Pancreas (tissue), 10 donors: ENCODE measurements around the gene SCAF8. TPM values are rescaled to one million over a fixed set of nuclear protein-coding genes. Genes with fewer than 3 reads are reported as not detected.
A peak's percentile ranks its signal among the peaks of the same experiment; 100 is the strongest.
"Not testable (repeated sequence)": the region's sequence is repeated elsewhere in the genome, so short reads cannot be mapped to it uniquely, and the experiment has no call there.

Source experiments
- ATAC-seq, 4 donors: fragments of 200-7000 bp; cut with Tn5 transposase; one replicate each; pipeline versions ENCODE4 v1.8.0 to v1.9.1; 2020; ENCODE audit warnings: mild to moderate bottlenecking in 4 of 4, moderate library complexity in 4 of 4
- DNase-seq, 6 donors: peaks; one replicate each; pipeline ENCODE4 v3.0.0-alpha.2; 2020
- FAIRE-seq: peaks from 2 replicates; lab custom pipeline; 2012; peaks lifted over from hg19 to GRCh38; lab: Jason Lieb, UNC
- H3K27ac ChIP-seq, 4 donors: fragments of 200-600 bp; sonication (generic); 1 replicate in 3 of 4; 2 replicates in 1 of 4; pipeline versions ENCODE4 v1.5.0 to v1.8.0; 2020
- H3K27me3 ChIP-seq, 4 donors: fragments of 200-600 bp; one replicate each; pipeline ENCODE4 v1.8.0; 2021
- H3K36me3 ChIP-seq, 3 donors: fragments of 200-600 bp; sonication (generic) in 1 of 3; one replicate each; pipeline versions ENCODE4 v1.5.0 to v1.8.0; 2020 to 2021
- H3K4me1 ChIP-seq, 3 donors: fragments of 200-600 bp; one replicate each; pipeline ENCODE4 v1.8.0; 2021
- H3K4me3 ChIP-seq, 4 donors: fragments of 200-600 bp; sonication (generic) in 2 of 4; one replicate each; pipeline versions ENCODE4 v1.5.0 to v1.8.0; 2020 to 2021
- H3K9me3 ChIP-seq, 4 donors: fragments of 200-600 bp; one replicate each; pipeline ENCODE4 v1.8.0; 2021
- WGBS, 2 donors: extraction: QIAGEN DNeasy Blood & Tissue Kit; methylation state at CpG; one replicate each; pipeline ENCODE4 v1.1.7; 2013; 5-methylcytosine and 5-hydroxymethylcytosine counted together
- intact Hi-C, 3 donors: fragments of 100-400 bp; cut with DNase I; formaldehyde crosslinking; loops; one replicate each; pipeline versions ENCODE4 v1.11.1 to v1.14.2; 2022
- polyA plus RNA-seq, 2 donors: library from polyadenylated mRNA; stranded (reverse); fragments of 200-250 nt; gene quantifications; one replicate each; pipeline ENCODE4 v1.2.3, GENCODE V29; 2013
- total RNA-seq, 6 donors: library from RNA; stranded (reverse); fragmentation: NEBNext Ultra II Directional in 4 of 6; extraction: Animal tissue kit (Norgen Biotek cat#: 25700) in 4 of 6; gene quantifications; one replicate each; pipeline versions ENCODE4 v1.2.1 to v1.2.4, GENCODE V29; 2021 to 2023
- TF ChIP-seq, protein P1 (sequence below), 4 donors: fragments of 200-600 bp; sonication (generic) in 3 of 4; IDR thresholded peaks; one replicate each; pipeline versions ENCODE4 v1.5.0 to v1.8.0; 2021; ENCODE audit warnings: antibody characterized with exemption in 4 of 4
- donor health status: healthy with polysubstance abuse.
- donor health status: DM: no; HTN: no; CAD: no; lungs with moderate emphysema.
- donor health status: DM: no; HTN: no; CAD: no.
- donor health status: control.
- donor health status: control.
- donor health status: Bipolar disorder and iron deficiency.
- donor health status: DM: yes; HTN: yes; CAD: no.
- donor health status: DM: no; HTN: no; CAD: no.
- donor health status: DM: no; HTN: no; CAD: no.
- donor health status: DM: yes; HTN: yes; CAD: no.

The SCAF8 gene
- total and polyA plus RNA-seq, 8 donors: 8.3 to 25.4 (median 16.2) TPM

DNA sequence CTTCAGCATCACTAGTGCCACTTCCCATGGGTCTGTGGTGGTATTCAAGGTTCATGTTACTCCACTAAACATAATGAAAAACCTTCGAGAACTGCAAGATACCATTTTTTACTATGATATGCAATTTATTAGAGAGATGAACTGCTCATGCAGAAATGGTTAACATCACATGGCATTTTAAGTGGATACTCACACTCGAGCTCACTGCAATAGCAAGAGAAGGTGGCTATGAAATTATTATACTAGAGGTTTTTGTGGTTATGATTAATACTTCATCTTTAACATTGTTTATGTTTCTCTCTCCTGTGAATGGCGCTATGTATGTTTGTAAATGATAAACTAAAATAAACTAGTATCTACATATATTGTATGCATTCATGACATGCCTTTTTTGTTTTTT lies 35.1 kb downstream of the SCAF8 start:
- intact Hi-C loops: no loop called here
- Histone ChIP-seq H3K27ac (no peak overlapping the region), H3K36me3 (no peaks in the 10 kb centered on the region), H3K4me1 (peaks cover 14 to 28% (median 22%) of the 10 kb centered on the region in 3 donors), H3K9me3 (no peaks in the 10 kb centered on the region), H3K4me3 (no peak overlapping the region), H3K27me3 (no peaks in the 10 kb centered on the region)
- FAIRE-seq (no peak), ATAC-seq (no peak), DNase-seq (no peak)
- WGBS, 2 donors: 76 to 82% methylated on average over 3 of the region's 3 CpGs
- TF ChIP-seq, protein P1, sequence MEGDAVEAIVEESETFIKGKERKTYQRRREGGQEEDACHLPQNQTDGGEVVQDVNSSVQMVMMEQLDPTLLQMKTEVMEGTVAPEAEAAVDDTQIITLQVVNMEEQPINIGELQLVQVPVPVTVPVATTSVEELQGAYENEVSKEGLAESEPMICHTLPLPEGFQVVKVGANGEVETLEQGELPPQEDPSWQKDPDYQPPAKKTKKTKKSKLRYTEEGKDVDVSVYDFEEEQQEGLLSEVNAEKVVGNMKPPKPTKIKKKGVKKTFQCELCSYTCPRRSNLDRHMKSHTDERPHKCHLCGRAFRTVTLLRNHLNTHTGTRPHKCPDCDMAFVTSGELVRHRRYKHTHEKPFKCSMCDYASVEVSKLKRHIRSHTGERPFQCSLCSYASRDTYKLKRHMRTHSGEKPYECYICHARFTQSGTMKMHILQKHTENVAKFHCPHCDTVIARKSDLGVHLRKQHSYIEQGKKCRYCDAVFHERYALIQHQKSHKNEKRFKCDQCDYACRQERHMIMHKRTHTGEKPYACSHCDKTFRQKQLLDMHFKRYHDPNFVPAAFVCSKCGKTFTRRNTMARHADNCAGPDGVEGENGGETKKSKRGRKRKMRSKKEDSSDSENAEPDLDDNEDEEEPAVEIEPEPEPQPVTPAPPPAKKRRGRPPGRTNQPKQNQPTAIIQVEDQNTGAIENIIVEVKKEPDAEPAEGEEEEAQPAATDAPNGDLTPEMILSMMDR (IDR thresholded peaks at IDR 0.05): no peak

DNA sequence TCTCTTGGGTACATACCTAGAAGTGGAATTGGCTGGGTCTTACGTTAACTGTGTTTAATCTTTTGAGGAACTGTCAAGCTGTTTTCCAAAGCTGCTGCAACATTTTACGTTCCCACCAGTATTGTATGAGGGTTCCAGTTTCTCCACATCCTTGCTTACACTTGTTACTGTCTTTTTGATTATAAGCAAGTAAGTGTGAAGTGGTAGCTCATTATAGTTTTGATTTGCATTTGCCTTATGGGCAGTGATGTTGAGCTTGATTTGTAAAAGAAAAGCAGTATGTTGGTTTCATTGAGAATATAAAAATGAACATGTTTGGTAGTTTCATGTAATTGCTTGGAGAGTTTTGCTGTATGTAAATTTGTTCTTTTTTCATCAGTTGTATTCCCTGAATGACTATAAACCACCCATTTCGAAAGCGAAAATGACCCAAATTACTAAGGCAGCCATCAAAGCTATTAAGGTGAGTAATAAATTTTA lies 40.4 kb downstream of the SCAF8 start:
- no peaks in the 10 kb centered on the region for H3K36me3 ChIP-seq
- H3K27ac ChIP-seq: no peak overlapping the region
- H3K9me3 ChIP-seq: no peaks in the 10 kb centered on the region
- DNase-seq (no peak), ATAC-seq (peak in 1 of 4 donors; percentile 57), FAIRE-seq (no peak)
- peaks cover 0 to 3% (median 0%) of the 10 kb centered on the region in 3 donors for H3K4me1 ChIP-seq
- no peaks in the 10 kb centered on the region for H3K27me3 ChIP-seq
- TF ChIP-seq, protein P1 (IDR thresholded peaks at IDR 0.05): no peak
- intact Hi-C loops: no loop called here
- 67 to 75% methylated on average over 4 of the region's 4 CpGs for WGBS, 2 donors
- no peak overlapping the region for H3K4me3 ChIP-seq

DNA sequence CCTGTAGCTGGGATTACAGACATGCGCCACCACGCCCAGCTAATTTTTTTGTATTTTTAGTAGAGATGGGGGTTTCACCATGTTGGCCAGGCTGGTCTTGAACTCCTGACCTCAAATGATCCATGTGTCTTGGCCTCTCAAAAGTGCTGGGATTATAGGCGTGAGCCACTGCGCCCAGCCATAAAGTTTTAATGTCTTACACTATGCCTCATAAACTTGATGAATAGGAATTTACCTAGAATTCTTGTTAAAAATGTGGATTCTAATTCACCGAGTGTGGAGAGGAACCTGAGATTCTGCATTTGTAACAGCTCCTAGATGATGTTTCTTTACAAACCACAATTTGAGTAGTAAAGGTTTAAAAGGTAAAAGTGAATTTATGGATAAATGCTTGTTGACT lies 45.9 kb downstream of the SCAF8 start:
- H3K27me3 ChIP-seq, H3K36me3 ChIP-seq, FAIRE-seq, H3K9me3 ChIP-seq, ATAC-seq, H3K4me1 ChIP-seq, H3K27ac ChIP-seq, H3K4me3 ChIP-seq, intact Hi-C loops, DNase-seq: not testable (repeated sequence)
- WGBS, 2 donors: 93 to 97% methylated on average over 5 of the region's 5 CpGs

DNA sequence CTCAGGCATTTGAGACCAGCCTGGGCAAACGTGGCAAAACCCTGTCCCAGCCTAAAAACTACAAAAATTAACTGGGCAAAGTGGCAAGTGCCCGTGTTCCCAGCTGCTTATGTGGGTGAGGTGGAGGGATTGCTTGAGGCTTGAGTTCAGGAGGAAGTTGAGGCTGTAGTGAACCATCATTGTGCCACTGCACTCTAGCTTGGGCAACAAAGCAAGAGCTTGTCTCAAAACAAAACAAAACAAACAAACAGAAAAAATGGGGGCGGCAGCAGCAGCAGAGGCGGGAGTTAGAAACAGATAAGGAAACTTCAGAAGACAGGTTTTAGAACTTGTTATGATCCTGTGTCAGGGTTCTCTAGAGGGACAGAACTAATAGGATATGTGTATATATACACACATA lies 49.0 kb downstream of the SCAF8 start:
- ATAC-seq (no peak), FAIRE-seq (no peak), DNase-seq (no peak)
- Histone ChIP-seq H3K4me1 (peaks cover 0 to 9% (median 0%) of the 10 kb centered on the region in 3 donors), H3K36me3 (peaks cover 0 to 4% (median 0%) of the 10 kb centered on the region in 3 donors), H3K9me3 (no peaks in the 10 kb centered on the region), H3K4me3 (no peak overlapping the region), H3K27me3 (no peaks in the 10 kb centered on the region), H3K27ac (no peak overlapping the region)
- TF ChIP-seq, protein P1 (IDR thresholded peaks at IDR 0.05): no peak
- intact Hi-C loops: no loop called here
- 63 to 66% methylated on average over 4 of the region's 4 CpGs for WGBS, 2 donors

DNA sequence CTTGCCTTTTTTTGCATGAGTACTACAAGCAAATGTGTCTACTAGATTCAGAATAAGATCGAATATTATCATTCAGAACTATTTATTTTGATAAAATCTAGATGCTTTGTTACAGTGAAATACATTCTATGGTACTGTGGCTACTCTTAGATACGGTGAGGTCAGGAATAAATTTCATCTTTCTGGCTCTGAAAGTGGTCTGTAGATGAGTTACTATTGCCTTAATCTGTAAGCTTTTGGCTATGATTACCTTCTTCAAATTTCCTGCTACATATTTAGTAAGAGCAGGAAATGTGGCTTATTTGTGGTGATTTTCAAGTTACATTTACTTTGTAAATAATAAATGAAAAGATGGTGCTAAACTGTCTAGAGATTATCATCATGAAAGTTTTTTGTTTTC lies 50.0 kb downstream of the SCAF8 start:
- 63 to 71% methylated on average over 2 of the region's 2 CpGs for WGBS, 2 donors
- H3K9me3 ChIP-seq: no peaks in the 10 kb centered on the region
- H3K36me3 ChIP-seq: peaks cover 0 to 8% (median 0%) of the 10 kb centered on the region in 3 donors
- TF ChIP-seq, protein P1 (IDR thresholded peaks at IDR 0.05): no peak
- H3K4me1 ChIP-seq: peaks cover 0 to 9% (median under 1%) of the 10 kb centered on the region in 3 donors
- DNase-seq: no peak
- intact Hi-C loops: no loop called here
- FAIRE-seq: no peak
- ATAC-seq: no peak
- no peaks in the 10 kb centered on the region for H3K27me3 ChIP-seq
- H3K4me3 ChIP-seq: no peak overlapping the region
- no peak overlapping the region for H3K27ac ChIP-seq
